HCT116 (cell line): ENCODE results near the gene TDRD7. TPM values are rescaled to one million over a fixed set of nuclear protein-coding genes. Genes with fewer than 3 reads are reported as not detected.

ENCODE experiments used
- ATAC-seq: fragments of 200-7000 bp; cut with Tn5 transposase; 2 replicates; pipeline ENCODE4 v1.9.1; 2020; ENCODE audit warnings: mild to moderate bottlenecking, moderate library complexity
- BruUV-seq: library from RNA; stranded (reverse); fragments of 400-500 nt; replicated peaks from 2 replicates; lab custom pipeline; 2021; lab: Mats Ljungman, UMichigan
- CTCF ChIA-PET: fragments of 300-600 bp; sonication (Branson Sonifier 250); formaldehyde crosslinking; loops from one replicate; lab custom pipeline; 2021; ENCODE audit warnings: antibody characterized with exemption; lab: Charles Lee
- POLR2A ChIA-PET: fragments of 300-600, 350-600 bp; sonication (Branson Sonifier 250); formaldehyde crosslinking; loops from one replicate; lab custom pipeline; 2021; ENCODE audit warnings: antibody characterized with exemption; lab: Charles Lee
- RAD21 ChIA-PET, 2 experiments: fragments of 300-600 bp; sonication (Branson Sonifier 250); formaldehyde crosslinking; loops; one replicate each; lab custom pipeline; 2023; ENCODE audit warnings: low total read pairs in 2 of 2; ENCODE audit not compliant: uncharacterized antibody in 2 of 2, unreplicated experiment in 2 of 2, low non-redundant PET in 1 of 2; lab: Charles Lee
- DNase-seq: peaks from one replicate; pipeline ENCODE4 v3.0.0-alpha.2; 2010; ENCODE audit warnings: low read depth, low spot score
- H2AFZ ChIP-seq: fragments of 200-600 bp; shearing (Covaris generic), sonication (generic); 2 replicates; pipeline ENCODE4 v1.6.1; 2017; ENCODE audit warnings: low read depth, mixed run types, mixed read lengths, antibody characterized with exemption, low read length; ENCODE audit not compliant: poor library complexity, severe bottlenecking
- H3K27ac ChIP-seq: 2 replicates; pipeline ENCODE4 v1.5.1; 2012; ENCODE audit warnings: low read depth, low read length
- H3K27me3 ChIP-seq: fragments of 200-600 bp; sonication (generic); 2 replicates; pipeline ENCODE4 v1.6.1; 2016; ENCODE audit warnings: mixed run types, low read length, mixed read lengths; ENCODE audit not compliant: insufficient read depth
- H3K36me3 ChIP-seq, 2 experiments: fragments of 200-500 bp in 1 of 2; fragments of 200-600 bp in 1 of 2; sonication (Bioruptor generic) in 1 of 2; sonication (generic) in 1 of 2; 2 replicates each; pipeline versions ENCODE4 v1.5.1 to v1.6.1; 2014 to 2016; ENCODE audit warnings: low read length in 2 of 2, inconsistent platforms in 1 of 2, mixed read lengths in 1 of 2, mixed run types in 1 of 2; ENCODE audit not compliant: insufficient read depth in 2 of 2, control insufficient read depth in 1 of 2
- H3K4me1 ChIP-seq, 2 experiments: fragments of 200-600 bp in 1 of 2; sonication (generic) in 1 of 2; 2 replicates each; pipeline versions ENCODE4 v1.5.1 to v1.6.1; 2012 to 2017; ENCODE audit warnings: low read length in 2 of 2, inconsistent platforms in 1 of 2, mild to moderate bottlenecking in 1 of 2, mixed read lengths in 1 of 2, mixed run types in 1 of 2, moderate library complexity in 1 of 2; ENCODE audit not compliant: insufficient read depth in 2 of 2, control insufficient read depth in 1 of 2
- H3K4me2 ChIP-seq: fragments of 200-600 bp; sonication (generic); 2 replicates; pipeline ENCODE4 v1.6.1; 2017; ENCODE audit warnings: mixed run types, low read length, mixed read lengths
- H3K4me3 ChIP-seq, 2 experiments: fragments of 200-600 bp in 1 of 2; sonication (generic) in 1 of 2; replicated peaks in 1 of 2; 2 replicates each; pipeline ENCODE4 v1.5.1; 2011 to 2016; ENCODE audit warnings: low read length in 2 of 2, control low read depth in 1 of 2, low read depth in 1 of 2, mild to moderate bottlenecking in 1 of 2, mixed read lengths in 1 of 2, mixed run types in 1 of 2
- H3K79me2 ChIP-seq: fragments of 200-600 bp; sonication (generic); 2 replicates; pipeline ENCODE4 v1.6.1; 2017; ENCODE audit warnings: mild to moderate bottlenecking, mixed run types, low read length, moderate library complexity, mixed read lengths; ENCODE audit not compliant: insufficient read depth
- H3K9ac ChIP-seq: fragments of 200-600 bp; sonication (generic); 2 replicates; pipeline ENCODE4 v1.6.1; 2016; ENCODE audit warnings: low read length, mixed read lengths
- H3K9me2 ChIP-seq: fragments of 200-600 bp; sonication (generic), shearing (Covaris generic); 2 replicates; pipeline ENCODE4 v1.6.1; 2017; ENCODE audit warnings: mixed run types, mild to moderate bottlenecking, moderate library complexity; ENCODE audit not compliant: insufficient read depth
- H3K9me3 ChIP-seq, 2 experiments: fragments of 200-500 bp in 1 of 2; fragments of 200-600 bp in 1 of 2; sonication (Bioruptor generic) in 1 of 2; sonication (generic) in 1 of 2; 2 replicates each; pipeline ENCODE4 v1.6.1; 2014 to 2017; ENCODE audit warnings: low read length in 2 of 2, mixed read lengths in 2 of 2, inconsistent platforms in 1 of 2, low read depth in 1 of 2, mild to moderate bottlenecking in 1 of 2, mixed run types in 1 of 2, moderate library complexity in 1 of 2; ENCODE audit not compliant: control insufficient read depth in 1 of 2, insufficient read depth in 1 of 2
- H4K20me1 ChIP-seq: fragments of 200-600 bp; sonication (generic), shearing (Covaris generic); 2 replicates; pipeline ENCODE4 v1.6.1; 2017; ENCODE audit warnings: mixed run types, mild to moderate bottlenecking, moderate library complexity; ENCODE audit not compliant: insufficient read depth
- CEBPB ChIP-seq: IDR thresholded peaks from 2 replicates; pipeline ENCODE4 v1.6.1; 2012; ENCODE audit warnings: low read depth
- POLR2A ChIP-seq: IDR thresholded peaks from 2 replicates; pipeline ENCODE4 v1.7.0; 2011; ENCODE audit warnings: borderline replicate concordance; ENCODE audit not compliant: insufficient read depth, insufficient read length; ENCODE audit errors: extremely low read depth
- POLR2AphosphoS5 ChIP-seq: IDR thresholded peaks from 2 replicates; pipeline ENCODE4 v1.6.1; 2011; ENCODE audit warnings: mild to moderate bottlenecking, low read depth, low read length, moderate library complexity
- REST ChIP-seq: IDR thresholded peaks from 2 replicates; pipeline ENCODE4 v1.6.1; 2012; ENCODE audit warnings: low read depth
- SP1 ChIP-seq: IDR thresholded peaks from 2 replicates; pipeline ENCODE4 v1.6.1; 2012; ENCODE audit warnings: low read depth
- SRF ChIP-seq: IDR thresholded peaks from 2 replicates; pipeline ENCODE4 v1.6.1; 2012; ENCODE audit warnings: low read depth
- TCF7L2 ChIP-seq: IDR thresholded peaks from 2 replicates; pipeline ENCODE4 v1.7.0; 2011; ENCODE audit warnings: borderline replicate concordance, inconsistent platforms; ENCODE audit not compliant: insufficient read depth, insufficient read length; ENCODE audit errors: extremely low read depth
- YY1 ChIP-seq: IDR thresholded peaks from 2 replicates; pipeline ENCODE4 v1.6.1; 2011; ENCODE audit warnings: low read length, low read depth, moderate library complexity, mild to moderate bottlenecking; ENCODE audit not compliant: insufficient replicate concordance; ENCODE audit errors: extremely low read depth
- ZBTB33 ChIP-seq: IDR thresholded peaks from 2 replicates; pipeline ENCODE4 v1.6.1; 2011; ENCODE audit warnings: mild to moderate bottlenecking, low read length, moderate library complexity; ENCODE audit not compliant: insufficient replicate concordance; ENCODE audit errors: extremely low read depth
- ZFX ChIP-seq: fragments of 450-650 bp; IDR thresholded peaks from 2 replicates; pipeline ENCODE4 v1.6.1; 2017
- intact Hi-C: fragments of 100-400 bp; cut with micrococcal nuclease; formaldehyde crosslinking; loops from 2 replicates; pipeline ENCODE4 v1.10.0; 2022
- total RNA-seq: library from RNA; stranded (reverse); gene quantifications from one replicate; pipeline ENCODE4 v1.2.1, GENCODE V29; 2021; ENCODE audit not compliant: unreplicated experiment

The TDRD7 gene
- total RNA-seq, 1 experiment from 2014 or later: 8.0 TPM

DNA sequence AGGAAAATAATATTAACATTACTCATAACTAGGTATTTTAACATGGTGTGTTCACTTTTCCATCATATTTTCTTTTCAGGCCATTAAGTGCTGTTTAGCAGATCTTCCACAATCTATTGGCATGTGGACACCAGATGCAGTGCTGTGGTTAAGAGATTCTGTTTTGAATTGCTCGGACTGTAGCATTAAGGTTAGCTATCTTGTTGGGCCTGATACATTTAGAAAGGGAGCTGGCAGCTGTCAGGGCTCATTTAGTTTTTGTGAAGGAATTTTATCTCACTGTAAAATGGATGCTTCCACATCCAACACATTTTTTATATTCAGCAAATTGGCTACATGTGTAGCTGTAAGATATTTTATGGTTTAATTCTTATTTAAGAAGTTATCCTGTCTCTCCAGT is 68.9 kb downstream of the TDRD7 start:
- H3K4me1 ChIP-seq: no peaks in the 10 kb centered on the region
- no peak overlapping the region for H3K4me2 ChIP-seq
- ATAC-seq: no peak
- no peaks in the 10 kb centered on the region for H3K9me3 ChIP-seq
- H3K79me2 ChIP-seq: no peaks in the 10 kb centered on the region
- no peak overlapping the region for H2AFZ ChIP-seq
- no peak overlapping the region for H3K27ac ChIP-seq
- TF ChIP-seq POLR2AphosphoS5 (no peak), SRF (no peak), REST (no peak), SP1 (no peak), TCF7L2 (no peak)
- no peaks in the 10 kb centered on the region for H3K9me2 ChIP-seq
- no peaks in the 10 kb centered on the region for H4K20me1 ChIP-seq
- no peaks in the 10 kb centered on the region for H3K27me3 ChIP-seq
- H3K36me3 ChIP-seq: peaks cover 2 to 4% of the 10 kb centered on the region in 2 experiments; a peak in 1 of 4 replicates
- DNase-seq: no peak
- ChIA-PET POLR2A (no interaction called here), RAD21 (no interaction called here), CTCF (interaction anchor here (1.9 kb wide), 1 partner anchor 118 kb away, joined by 6 read pairs; no protein-coding TSS in a partner anchor)
- intact Hi-C loops: no loop called here
- no TSS peak for BruUV-seq
- no peak overlapping the region for H3K9ac ChIP-seq
- H3K4me3 ChIP-seq: no peak overlapping the region

GRCh38 chr9:97484134-97484533 is 72.2 kb downstream of the TDRD7 start:
- H3K9me2 ChIP-seq: no peaks in the 10 kb centered on the region
- H3K4me3 ChIP-seq: no peak overlapping the region
- H3K27me3 ChIP-seq: no peaks in the 10 kb centered on the region
- no peak overlapping the region for H3K4me2 ChIP-seq
- H3K4me1 ChIP-seq: no peaks in the 10 kb centered on the region
- ChIA-PET POLR2A (no interaction called here), CTCF (interaction anchor here (1.0 kb wide), 2 partner anchors 17 to 115 kb away, joined by 3 to 4 read pairs; partner anchors contain the start of gene TMOD1), RAD21 (no interaction called here)
- DNase-seq (no peak), ATAC-seq (no peak)
- peaks cover 2 to 4% of the 10 kb centered on the region in 2 experiments; a peak in 1 of 4 replicates for H3K36me3 ChIP-seq
- intact Hi-C loops: no loop called here
- no TSS peak for BruUV-seq
- no peaks in the 10 kb centered on the region for H3K9me3 ChIP-seq
- no peak overlapping the region for H3K27ac ChIP-seq
- H3K9ac ChIP-seq: no peak overlapping the region
- H2AFZ ChIP-seq: no peak overlapping the region
- no peaks in the 10 kb centered on the region for H4K20me1 ChIP-seq
- no peaks in the 10 kb centered on the region for H3K79me2 ChIP-seq
- TF ChIP-seq POLR2AphosphoS5 (no peak), CEBPB (no peak), ZBTB33 (no peak), ZFX (no peak), POLR2A (no peak), REST (no peak), YY1 (no peak)
